ENCODE measurements around the gene CSNK1A1.
A peak's percentile ranks its signal among the peaks of the same experiment; 100 is the strongest.
"Not testable (repeated sequence)": the region's sequence is repeated elsewhere in the genome, so short reads cannot be mapped to it uniquely, and the experiment has no call there.

CSNK1A1 gene

GRCh38 chr5:149551227-149552037 is at the start of gene CSNK1A1:
Gene CSNK1A1 (minus strand): TSS chr5:149551439. CDS start chr5:149550964, 475 bp downstream.
- DNase-seq (ENCODE audit: low spot score), result peak; percentile 97
- FAIRE-seq, result peak; percentile 82

GRCh38 chr5:149600932-149601331 is 49.7 kb upstream of the CSNK1A1 start:
- FAIRE-seq (no peak), DNase-seq (ENCODE audit: low spot score) (no peak)

- DNase-seq (ENCODE audit: low spot score) (no peak), FAIRE-seq (no peak)
Measured at GRCh38 chr5:149599375-149599774, 48.1 kb upstream of the CSNK1A1 start.

GRCh38 chr5:149598966-149599365 is 47.7 kb upstream of the CSNK1A1 start:
- no peak for DNase-seq (ENCODE audit: low spot score)
- FAIRE-seq, result no peak

- FAIRE-seq; DNase-seq (ENCODE audit: low spot score): not testable (repeated sequence)
Measured at GRCh38 chr5:149598234-149598633, 47.0 kb upstream of the CSNK1A1 start.

GRCh38 chr5:149597618-149598017 is 46.4 kb upstream of the CSNK1A1 start:
- no peak for DNase-seq (ENCODE audit: low spot score)
- no peak for FAIRE-seq

GRCh38 chr5:149596712-149597111 is 45.5 kb upstream of the CSNK1A1 start:
- no peak for DNase-seq (ENCODE audit: low spot score)
- FAIRE-seq, result no peak

- peak; percentile 39 for DNase-seq (ENCODE audit: low spot score)
- FAIRE-seq, result peak; percentile 42
Measured at GRCh38 chr5:149595105-149595504, 43.9 kb upstream of the CSNK1A1 start.

GRCh38 chr5:149594206-149594895 is 43.1 kb upstream of the CSNK1A1 start:
- no peak for DNase-seq (ENCODE audit: low spot score)
- no peak for FAIRE-seq

- no peak for FAIRE-seq
Measured at GRCh38 chr5:149593370-149593769, 42.1 kb upstream of the CSNK1A1 start.

GRCh38 chr5:149588936-149589335 is 37.7 kb upstream of the CSNK1A1 start:
- DNase-seq (ENCODE audit: low spot score) (no peak), FAIRE-seq (no peak)

More at GRCh38 chr5:149593370-149593769, 42.1 kb upstream of the CSNK1A1 start:
- DNase-seq (ENCODE audit: low spot score), result no peak

- no peak for DNase-seq (ENCODE audit: low spot score)
- FAIRE-seq, result no peak
Measured at GRCh38 chr5:149586708-149587318, 35.6 kb upstream of the CSNK1A1 start.

GRCh38 chr5:149585910-149586309 is 34.7 kb upstream of the CSNK1A1 start:
- FAIRE-seq, result no peak
- DNase-seq (ENCODE audit: low spot score), result no peak

GRCh38 chr5:149584121-149584520 is 32.9 kb upstream of the CSNK1A1 start:
- FAIRE-seq, result no peak
- DNase-seq (ENCODE audit: low spot score), result no peak

GRCh38 chr5:149583394-149583793 is 32.2 kb upstream of the CSNK1A1 start:
- DNase-seq (ENCODE audit: low spot score), result no peak

GRCh38 chr5:149581931-149582768 is 30.9 kb upstream of the CSNK1A1 start:
- DNase-seq (ENCODE audit: low spot score), result no peak
- no peak for FAIRE-seq

More at GRCh38 chr5:149583394-149583793, 32.2 kb upstream of the CSNK1A1 start:
- FAIRE-seq, result no peak

- no peak for FAIRE-seq
- no peak for DNase-seq (ENCODE audit: low spot score)
Measured at GRCh38 chr5:149581192-149581861, 30.1 kb upstream of the CSNK1A1 start, which contains the start of gene ARHGEF37. Gene ARHGEF37 (plus strand): TSS chr5:149581498. CDS start chr5:149597770, 16,272 bp downstream.

- FAIRE-seq (no peak), DNase-seq (ENCODE audit: low spot score) (no peak)
Measured at GRCh38 chr5:149580808-149581191, 29.6 kb upstream of the CSNK1A1 start.

- DNase-seq (ENCODE audit: low spot score) (no peak), FAIRE-seq (no peak)
Measured at GRCh38 chr5:149578896-149579295, 27.7 kb upstream of the CSNK1A1 start.

GRCh38 chr5:149576021-149576420 is 24.8 kb upstream of the CSNK1A1 start:
- DNase-seq (ENCODE audit: low spot score) (no peak), FAIRE-seq (no peak)

- DNase-seq (ENCODE audit: low spot score) (no peak), FAIRE-seq (no peak)
Measured at GRCh38 chr5:149575131-149575530, 23.9 kb upstream of the CSNK1A1 start.
